GM04504 (cell line): Measurements from ENCODE around the gene KCNJ3.

ENCODE experiments used
- DNase-seq: peaks from one replicate; pipeline ENCODE4 v3.0.0-alpha.2; 2012; ENCODE audit warnings: low read depth

The KCNJ3 gene, protein sequence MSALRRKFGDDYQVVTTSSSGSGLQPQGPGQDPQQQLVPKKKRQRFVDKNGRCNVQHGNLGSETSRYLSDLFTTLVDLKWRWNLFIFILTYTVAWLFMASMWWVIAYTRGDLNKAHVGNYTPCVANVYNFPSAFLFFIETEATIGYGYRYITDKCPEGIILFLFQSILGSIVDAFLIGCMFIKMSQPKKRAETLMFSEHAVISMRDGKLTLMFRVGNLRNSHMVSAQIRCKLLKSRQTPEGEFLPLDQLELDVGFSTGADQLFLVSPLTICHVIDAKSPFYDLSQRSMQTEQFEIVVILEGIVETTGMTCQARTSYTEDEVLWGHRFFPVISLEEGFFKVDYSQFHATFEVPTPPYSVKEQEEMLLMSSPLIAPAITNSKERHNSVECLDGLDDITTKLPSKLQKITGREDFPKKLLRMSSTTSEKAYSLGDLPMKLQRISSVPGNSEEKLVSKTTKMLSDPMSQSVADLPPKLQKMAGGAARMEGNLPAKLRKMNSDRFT

DNA sequence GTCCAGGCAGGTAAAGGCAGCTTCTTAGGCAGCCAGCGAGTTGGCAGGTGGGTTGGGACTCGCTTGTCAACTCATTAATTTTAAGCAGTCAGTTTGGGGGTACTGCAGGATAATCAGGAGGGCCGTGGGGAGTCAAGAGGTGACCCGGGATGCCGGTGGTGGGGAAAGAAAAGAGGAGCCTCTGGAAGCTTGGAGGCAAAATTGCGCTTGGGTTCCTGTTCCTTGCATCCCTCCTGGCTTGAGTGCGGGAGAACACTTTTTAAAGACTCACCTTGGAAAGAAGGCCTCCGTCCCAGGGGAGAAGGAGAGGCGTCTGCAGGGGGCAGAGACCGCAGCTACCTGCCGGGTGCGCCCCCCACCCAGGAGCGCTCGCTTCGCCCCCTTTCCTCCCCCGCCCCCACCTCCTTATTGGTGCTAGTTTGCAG, at the start of gene KCNJ3:
Gene KCNJ3 (plus strand): TSS at position 400 of the 425 bp plus-strand sequence. CDS start 81 bp downstream, outside the sequence.
- DNase-seq = no peak

DNA sequence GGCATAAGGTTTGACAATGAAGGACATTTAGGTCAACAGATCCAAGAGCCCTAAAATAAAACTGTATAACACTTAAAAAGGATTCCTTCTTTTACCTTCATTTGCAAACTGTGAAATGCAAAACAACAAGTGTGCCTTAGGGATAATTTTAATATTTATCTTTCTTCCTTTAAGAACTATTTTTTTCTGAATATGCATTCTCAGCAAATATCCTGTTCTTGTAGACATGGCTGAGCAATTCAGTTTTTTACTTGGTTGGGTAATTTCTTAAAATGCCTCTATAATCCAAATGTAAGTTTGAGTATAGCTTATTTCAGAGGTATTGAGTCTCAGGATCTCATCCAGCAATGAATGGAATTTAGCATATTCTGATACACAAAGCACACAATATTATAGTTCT, 43.0 kb upstream of the KCNJ3 start:
- no peak for DNase-seq

DNA sequence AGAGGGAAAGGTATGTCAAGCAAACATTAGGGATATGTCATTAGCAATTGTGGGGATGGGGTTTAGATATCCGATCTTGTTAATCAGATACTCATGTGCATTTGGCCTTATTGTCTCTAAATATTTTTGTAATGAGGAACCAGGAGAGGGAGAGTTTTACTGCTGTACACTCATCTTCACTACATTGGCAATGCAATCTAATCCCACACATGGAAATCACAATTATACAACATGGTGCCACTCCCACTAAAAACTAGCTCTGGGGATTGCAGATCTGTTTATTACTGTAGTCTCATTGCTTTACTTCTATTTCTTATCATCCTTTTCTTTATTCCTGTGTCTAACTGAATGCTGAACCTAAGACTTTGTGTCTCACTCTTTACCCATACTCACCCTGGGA, 39.6 kb upstream of the KCNJ3 start:
- DNase-seq = no peak

DNA sequence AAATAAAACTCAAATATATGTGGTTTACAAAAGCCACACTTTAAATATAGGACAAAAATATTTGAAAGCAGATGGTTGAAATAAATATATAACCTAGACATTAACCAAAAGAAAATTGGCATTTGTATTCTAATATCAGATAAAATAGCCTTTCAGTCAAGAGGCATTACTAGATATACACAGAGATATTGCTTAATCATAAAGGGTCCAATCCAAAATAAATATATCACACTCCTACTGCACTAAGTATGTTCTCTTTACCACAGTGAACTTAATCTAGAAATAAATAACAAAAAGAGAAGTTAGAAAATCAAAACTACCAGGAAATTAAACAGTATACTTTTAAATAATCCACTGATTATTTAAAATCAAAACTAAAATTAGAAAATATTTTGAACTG, 34.2 kb upstream of the KCNJ3 start:
- DNase-seq = no peak

DNA sequence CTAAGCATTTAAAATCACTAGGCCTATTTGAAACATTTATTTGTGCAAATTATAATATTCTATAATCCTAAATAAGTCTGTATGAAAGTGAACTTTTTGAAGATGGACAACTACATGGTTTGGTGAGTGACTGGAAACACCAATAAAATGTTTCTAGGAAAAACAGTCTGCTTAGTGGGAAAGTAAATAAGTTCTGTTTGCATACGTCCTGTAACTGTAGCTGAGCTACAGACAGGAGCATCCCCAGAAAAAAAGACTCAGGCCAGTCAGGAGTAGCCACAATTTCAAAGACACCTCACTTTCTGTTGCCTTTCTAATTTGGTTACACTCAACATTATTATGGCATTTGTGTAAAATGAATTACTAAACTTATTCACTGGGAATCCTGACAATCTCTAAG, 28.4 kb upstream of the KCNJ3 start:
- no peak for DNase-seq

DNA sequence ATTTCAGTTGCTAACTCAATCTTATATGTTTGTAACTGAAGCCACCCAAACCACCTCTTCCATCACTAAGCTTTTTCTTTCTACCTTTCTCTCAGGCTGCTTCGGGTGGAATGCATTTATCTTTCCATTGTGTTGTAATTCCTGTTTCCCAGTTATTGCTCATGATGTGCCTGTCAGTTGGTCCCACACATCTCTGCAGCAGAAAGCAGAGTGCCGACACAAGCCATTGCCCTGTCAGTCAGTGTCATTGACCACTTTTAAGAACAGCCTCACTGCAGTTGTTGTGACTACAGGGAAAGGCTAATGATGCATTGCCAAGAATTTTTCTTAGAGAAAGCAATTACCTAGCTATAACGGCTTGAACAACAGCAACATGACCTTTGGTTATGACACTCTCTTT, 24.8 kb upstream of the KCNJ3 start:
- no peak for DNase-seq

DNA sequence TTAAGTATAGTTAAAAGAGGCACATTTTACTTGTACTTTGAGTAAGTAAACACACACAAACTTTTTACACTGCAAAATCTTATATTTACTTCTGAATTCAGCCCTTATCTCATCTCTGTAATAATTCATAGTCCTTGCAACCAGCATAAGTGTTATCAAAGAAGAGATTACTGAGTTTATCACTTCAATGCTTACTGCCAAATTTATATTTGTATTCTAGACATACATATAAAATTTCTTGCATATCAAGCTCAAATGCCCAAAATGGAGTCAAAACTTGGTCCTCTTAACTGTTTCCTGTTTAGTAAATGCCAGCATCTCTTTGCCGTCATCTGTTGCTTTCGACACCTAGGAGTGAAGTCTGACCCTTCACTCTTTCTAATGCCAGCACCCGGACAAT, 21.1 kb upstream of the KCNJ3 start:
- DNase-seq = no peak

DNA sequence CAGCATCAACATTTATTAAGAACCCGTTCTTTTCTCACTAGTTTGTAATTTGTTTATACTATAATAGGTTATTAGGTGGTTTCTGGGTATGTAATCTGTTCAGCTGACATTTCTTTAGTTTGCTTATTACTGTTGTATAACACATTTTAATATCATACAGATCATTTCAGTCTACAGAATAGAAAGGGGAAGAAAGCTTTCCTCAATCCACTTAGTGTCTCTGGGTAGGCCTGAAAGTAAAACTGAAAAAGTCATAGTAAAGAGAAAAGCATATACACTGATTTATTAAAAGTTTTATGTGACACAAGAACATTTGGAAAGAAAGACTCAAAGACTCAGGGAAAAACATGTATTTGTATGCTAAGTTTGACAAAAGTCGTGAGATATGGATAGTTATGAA, 16.8 kb upstream of the KCNJ3 start:
- DNase-seq = no peak

DNA sequence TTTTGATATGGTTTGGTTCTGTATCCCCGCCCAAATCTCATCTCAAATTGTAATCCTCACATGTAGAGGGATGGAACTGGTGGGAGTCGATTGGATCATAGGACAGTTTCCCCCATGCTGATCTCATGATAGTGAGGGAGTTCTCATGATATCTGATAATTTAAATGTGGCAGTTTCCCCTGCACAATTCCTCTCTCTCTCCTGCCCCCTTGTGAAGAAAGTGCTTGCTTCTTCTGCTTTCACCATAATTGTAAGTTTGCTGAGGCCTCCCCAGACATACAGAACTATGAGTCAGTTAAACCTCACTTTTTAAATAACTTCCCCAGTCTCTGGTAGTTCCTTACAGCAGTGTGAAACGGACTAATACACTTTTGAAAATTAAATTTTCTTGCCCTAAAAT, 12.3 kb upstream of the KCNJ3 start:
- DNase-seq = no peak

DNA sequence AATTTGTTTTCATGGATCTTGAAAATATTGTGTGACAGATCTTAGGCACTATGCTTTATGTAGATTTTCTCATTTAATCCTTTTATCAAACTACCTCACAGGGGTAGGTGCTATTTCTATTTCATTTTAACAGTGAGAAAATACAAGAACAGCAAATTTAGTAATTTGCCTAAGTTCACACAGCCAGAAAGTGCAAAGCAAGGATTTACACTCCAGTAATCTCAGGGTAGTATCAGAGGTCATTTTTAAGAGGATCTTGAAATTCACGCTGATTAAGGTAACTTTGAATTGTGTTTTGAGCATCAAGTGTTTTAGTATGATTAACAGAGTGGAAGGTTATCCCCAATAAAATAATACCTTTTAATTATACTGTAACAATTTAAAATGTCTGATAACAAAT, 10.1 kb upstream of the KCNJ3 start:
- no peak for DNase-seq

DNA sequence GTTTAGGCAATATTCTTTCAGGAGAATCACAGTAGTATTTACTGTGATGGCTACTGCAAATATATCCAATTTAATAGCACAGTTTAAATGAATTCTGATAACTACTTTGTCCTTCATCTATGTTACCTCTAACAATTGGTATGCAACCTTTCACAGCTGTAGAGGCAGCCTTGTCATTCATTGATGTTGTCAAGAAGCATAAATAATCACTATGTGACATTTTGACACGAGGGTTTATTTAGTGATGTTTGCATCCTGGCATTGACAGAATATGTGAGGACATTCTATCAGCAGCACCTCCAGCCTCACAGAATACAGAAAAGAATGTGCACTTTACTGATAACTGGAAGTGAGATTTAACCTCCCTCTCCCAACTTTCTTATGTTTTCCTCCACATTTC, 9.3 kb upstream of the KCNJ3 start:
- DNase-seq = no peak

DNA sequence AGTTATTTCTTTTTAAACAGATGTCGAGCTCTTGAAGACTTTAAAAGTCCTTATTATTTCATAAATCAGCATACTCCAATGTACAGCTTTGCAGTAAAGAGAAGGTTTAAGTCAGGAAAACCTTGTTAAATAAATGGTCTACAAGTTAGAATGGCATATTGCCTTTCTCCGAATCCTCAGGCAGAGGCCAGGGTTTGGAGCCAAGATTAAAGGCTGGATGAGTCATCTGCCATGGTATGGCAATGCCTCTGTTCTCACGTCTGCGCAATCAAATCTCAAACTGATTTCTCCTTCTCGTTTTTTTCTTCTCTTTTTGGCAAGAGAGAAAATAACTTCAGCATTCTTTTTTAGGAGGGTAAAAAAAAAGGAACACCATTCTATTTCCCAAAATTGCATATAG, 5.6 kb upstream of the KCNJ3 start:
- DNase-seq = no peak

DNA sequence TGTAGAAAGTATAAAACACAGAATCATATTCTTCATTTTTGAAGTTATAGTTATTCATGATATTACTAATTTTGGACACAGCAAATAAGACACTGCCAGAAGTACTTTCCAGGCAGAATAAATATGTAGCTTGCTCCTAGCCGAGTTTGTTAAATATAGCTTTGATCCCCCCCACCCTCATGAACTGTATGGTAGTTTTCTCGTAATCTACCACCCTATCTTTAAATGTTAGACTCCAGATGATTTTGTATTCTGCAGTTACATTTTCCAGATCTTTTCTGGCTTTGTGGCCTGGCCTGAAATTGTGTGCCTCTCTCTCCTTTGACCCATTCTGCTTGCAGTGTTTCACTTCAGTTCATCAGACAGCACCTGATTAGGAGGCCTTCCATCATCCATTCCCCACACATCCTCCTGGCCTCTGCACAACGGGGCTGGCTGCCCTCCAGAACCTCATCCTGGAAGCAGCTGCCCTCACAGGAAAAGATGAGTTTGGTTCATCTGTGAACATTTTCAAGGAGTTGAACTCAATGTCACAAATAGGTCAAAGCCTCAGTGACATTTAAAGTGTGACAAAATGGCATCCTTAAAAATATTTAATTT, 4.7 kb upstream of the KCNJ3 start:
- no peak for DNase-seq

DNA sequence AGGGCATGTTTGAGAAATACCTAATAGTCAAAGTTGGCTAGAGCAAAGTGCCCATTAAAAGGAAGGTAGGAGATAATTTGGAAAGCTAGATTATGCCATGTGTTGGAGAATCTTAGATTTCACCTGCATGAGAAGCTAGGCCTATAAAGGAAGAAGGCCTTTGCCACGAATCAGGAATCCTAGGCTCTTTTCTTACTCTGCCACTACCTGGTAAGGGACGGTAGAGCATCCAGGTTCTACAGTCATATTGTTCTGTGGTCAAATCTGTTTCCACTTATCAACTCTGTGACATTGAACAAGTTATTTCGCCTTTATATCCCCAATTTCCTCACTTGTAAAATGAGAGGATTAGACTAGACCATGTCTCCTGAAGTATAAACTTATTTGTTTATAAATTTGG, 3.6 kb upstream of the KCNJ3 start:
- no peak for DNase-seq

DNA sequence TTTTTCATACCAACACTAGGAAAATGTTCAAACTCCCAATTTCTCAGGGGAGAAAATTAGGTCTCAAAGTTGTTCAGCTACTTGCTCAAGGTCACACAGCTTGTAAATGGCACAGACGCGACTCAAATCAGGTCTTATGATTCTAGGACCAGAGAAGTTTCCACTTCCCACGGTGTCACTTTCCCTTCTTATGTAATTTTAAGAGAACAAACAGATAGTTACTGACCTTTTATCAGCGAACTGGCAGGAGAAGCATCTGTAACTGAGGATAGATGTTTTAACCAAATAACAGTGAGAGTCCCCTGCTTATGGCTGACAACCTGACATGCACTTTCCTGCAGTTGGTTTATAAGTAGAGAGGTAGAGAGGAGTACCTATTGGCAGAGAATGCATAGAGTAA, 2.1 kb upstream of the KCNJ3 start:
- no peak for DNase-seq

DNA sequence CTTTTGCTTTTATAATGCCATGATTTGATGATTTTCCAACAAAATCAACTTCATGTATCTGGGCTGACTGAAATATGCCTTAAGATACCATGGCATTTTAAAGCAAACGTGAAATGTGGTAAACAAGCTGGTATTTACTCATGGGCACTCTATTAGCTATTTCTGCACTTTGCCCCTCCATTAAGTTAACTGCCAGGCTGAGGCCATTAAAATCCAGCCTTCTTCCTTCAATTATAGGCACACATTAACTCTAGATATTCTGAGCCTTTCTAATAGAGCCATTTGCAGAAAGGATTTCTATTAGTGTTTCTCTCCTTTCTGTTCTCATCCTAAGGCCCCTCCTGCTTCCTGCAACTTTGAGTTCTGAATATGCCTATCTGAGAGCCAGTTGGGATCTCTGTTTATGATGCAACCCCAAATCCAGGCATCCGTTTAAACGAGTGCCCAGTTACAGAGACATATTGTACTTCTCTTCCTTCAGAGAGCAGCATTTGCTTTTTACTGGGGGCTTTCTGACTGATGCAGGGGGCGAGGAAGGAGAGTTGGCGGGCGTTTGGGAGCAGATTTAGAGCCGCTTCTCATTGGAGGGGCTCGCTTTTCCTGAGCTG, 1.6 kb upstream of the KCNJ3 start:
- no peak for DNase-seq

DNA sequence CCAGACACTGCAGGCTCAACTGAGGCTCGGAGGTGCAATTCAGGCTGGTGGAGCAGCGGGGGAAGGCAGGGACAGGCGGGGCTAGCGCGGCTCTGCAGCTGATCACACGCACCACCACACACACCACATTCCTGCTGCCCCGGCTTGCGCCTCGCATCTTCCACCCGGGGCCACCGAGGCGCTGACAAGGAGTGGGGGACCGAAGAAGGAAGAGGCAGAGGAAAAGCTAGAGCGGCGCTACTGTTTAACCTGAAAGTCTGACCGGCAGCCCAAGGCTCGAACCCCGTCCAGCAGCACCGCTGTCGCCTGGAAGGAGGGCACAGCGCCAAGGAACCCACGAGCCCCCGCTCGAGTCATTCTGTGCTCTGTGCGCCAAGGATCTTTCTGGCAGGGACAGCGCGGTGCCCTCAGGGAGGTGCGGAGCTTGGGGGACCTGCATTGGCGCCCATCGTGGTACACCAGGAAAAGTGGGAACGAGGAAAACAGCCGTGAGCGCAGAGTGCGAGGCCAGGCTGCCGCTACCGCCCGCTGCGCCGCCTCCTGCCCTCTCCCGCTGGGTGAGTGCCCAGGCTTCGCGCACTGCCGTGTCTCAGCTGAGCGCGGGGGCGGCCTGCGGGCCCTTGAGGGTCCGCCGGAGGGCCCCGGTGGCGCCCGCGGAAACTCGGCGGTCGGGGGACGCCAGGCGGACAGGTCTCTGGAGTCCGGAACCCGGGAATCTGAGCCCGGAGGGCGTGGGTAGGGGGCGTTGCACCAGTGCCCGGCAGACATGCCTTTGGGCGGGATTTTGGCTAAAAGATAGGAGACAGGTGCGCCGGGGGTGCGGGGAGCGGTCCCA, 860 bp upstream of the KCNJ3 start:
- DNase-seq = no peak

DNA sequence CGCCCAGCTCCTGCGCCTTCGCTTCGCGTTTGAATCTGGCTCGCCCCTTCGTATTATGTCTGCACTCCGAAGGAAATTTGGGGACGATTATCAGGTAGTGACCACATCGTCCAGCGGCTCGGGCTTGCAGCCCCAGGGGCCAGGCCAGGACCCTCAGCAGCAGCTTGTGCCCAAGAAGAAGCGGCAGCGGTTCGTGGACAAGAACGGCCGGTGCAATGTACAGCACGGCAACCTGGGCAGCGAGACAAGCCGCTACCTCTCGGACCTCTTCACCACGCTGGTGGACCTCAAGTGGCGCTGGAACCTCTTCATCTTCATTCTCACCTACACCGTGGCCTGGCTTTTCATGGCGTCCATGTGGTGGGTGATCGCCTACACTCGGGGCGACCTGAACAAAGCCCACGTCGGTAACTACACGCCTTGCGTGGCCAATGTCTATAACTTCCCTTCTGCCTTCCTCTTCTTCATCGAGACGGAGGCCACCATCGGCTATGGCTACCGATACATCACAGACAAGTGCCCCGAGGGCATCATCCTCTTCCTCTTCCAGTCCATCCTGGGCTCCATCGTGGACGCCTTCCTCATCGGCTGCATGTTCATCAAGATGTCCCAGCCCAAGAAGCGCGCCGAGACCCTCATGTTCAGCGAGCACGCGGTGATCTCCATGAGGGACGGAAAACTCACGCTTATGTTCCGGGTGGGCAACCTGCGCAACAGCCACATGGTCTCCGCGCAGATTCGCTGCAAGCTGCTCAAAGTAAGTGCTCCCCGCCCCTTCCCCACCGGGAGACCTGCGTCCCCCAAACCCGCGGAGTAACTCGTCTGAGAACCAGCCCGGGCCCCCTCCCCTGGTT, 453 bp downstream of the KCNJ3 start:
- no peak for DNase-seq

DNA sequence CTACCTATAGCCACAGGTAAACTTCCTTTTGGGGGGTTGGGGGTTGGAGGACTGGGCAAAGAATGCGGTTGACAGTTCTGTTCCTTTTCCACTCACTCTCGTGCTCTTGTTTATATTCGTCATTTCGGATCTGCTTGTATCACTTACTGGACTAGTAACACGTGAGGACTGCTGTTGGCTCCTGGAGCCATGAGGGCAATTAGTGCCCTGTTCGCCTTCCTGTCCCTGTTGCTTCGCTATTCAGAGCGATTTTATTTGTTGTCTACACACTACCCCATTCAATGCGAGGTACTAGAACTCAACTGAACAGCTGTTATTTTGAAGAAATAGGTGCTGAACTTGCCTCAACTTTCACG, 1.1 kb downstream of the KCNJ3 start:
- DNase-seq = no peak

DNA sequence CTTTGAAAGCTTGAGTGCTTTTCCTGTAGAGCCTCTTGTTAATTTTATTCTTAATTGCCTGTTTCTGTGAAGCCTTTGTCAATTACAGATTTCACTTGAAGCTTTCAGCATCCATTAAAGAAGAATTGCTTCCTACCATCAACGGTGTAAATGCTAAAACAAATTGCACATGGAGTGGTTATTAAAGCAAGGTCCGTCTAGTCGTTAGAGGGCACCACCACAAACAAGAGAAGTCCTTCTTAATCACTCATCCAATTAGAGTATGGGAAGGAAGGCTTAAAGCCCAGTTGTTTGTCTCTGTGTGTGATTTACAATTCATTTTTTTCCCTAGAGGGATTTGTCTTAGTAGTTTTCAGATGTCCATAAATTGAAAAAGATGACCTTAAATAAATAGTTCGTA, 1.6 kb downstream of the KCNJ3 start:
- no peak for DNase-seq

DNA sequence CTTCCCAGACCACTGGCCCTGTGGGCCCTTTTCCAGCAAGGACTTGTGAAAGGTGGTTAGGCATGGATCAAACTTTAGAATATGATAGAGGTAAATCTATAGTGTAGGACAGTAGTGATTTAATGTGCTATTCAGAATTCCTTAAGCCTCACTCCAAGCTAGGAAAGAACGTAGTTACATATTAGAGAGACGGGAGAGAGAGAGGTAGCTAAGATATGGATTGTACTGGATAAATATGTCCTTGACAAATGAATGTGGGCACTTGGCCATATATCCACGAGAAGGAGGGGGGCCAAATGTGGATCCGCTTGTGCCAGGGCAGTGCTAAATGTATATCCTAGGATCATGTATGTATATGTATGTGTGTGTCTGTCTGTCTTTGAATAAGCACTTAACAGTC, 6.5 kb downstream of the KCNJ3 start:
- no peak for DNase-seq

DNA sequence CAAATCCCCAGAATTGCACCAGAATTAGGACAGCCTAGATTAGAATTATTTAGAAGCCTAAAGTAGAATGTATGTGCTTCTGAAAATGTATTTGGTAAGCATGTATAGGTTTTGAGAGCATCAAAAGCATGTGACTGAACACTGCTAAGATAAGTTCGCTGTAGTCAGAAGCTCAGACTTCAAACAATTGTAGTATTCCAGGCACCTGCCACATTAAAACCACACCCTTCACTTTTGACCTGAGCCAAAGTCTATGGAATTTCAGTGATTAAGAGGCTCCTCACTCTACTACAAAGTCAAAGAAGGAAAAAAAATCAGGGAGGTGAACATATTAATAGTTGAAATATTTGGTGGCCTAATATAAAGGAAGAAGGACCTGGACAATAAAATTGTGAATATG, 8.2 kb downstream of the KCNJ3 start:
- DNase-seq = no peak
